C4-2B (cell line): ENCODE data around the gene KRTAP10-10.
"Not testable (repeated sequence)": the region's sequence is repeated elsewhere in the genome, so short reads cannot be mapped to it uniquely, and the experiment has no call there.

Experiments
- H3K27ac ChIP-seq: fragments of 450-650 bp; 2 replicates; pipeline ENCODE4 v1.5.1; 2017
- ZFX ChIP-seq: fragments of 450-650 bp; IDR thresholded peaks from 2 replicates; pipeline ENCODE4 v1.6.1; 2017
- TF ChIP-seq, protein P1 (sequence below): fragments of 450-650 bp; conservative IDR thresholded peaks from 2 replicates; pipeline ENCODE4 v1.5.1; 2017; ENCODE audit warnings: mild to moderate bottlenecking

KRTAP10-10 gene

DNA sequence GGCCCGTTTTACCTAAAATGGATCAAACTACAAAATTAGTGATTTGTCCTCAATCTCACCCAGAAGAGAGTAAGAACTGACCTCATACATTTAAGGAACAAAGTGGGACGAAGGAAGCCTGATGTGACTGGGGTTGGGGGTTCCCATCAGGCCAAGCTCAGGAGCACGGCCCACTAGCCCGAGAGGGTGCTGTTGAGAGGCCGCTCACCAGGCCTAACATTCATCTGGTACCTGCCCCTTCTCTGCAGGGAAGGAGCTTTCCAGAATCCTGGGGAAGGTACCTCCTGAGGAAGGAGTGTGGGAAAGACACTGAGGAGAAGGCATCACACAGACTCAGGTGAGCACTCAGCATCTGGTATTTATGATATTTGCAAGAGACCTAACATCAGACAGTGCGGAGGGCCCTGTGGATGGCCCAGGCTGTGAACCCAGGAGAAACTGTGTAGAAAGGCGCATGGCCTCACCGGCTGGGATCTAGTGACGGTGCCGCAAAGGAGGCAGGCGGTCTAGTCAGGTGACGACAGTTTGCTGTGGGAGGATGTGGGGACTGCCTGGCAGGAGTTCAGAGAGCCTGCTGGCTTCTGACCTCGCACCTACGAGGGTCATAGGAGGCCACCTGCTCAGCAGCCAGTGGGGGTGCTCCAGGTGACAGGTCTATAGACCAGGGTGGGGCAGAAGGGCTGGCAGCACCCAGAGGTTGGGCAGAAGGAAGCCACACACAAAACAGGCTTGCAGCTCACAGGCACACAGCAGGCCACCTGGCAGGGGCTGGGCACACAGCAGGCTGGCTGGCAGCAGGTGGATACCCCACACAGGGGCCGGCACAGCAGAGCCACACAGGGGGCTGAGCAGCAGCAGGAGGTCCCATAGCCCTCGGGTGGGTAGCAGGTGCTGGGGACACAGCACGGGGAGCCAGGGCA is 16.8 kb downstream of the KRTAP10-10 start:
- H3K27ac ChIP-seq: no peak overlapping the region
- TF ChIP-seq, protein P1, sequence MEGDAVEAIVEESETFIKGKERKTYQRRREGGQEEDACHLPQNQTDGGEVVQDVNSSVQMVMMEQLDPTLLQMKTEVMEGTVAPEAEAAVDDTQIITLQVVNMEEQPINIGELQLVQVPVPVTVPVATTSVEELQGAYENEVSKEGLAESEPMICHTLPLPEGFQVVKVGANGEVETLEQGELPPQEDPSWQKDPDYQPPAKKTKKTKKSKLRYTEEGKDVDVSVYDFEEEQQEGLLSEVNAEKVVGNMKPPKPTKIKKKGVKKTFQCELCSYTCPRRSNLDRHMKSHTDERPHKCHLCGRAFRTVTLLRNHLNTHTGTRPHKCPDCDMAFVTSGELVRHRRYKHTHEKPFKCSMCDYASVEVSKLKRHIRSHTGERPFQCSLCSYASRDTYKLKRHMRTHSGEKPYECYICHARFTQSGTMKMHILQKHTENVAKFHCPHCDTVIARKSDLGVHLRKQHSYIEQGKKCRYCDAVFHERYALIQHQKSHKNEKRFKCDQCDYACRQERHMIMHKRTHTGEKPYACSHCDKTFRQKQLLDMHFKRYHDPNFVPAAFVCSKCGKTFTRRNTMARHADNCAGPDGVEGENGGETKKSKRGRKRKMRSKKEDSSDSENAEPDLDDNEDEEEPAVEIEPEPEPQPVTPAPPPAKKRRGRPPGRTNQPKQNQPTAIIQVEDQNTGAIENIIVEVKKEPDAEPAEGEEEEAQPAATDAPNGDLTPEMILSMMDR: no peak
- TF ChIP-seq ZFX: no peak

DNA sequence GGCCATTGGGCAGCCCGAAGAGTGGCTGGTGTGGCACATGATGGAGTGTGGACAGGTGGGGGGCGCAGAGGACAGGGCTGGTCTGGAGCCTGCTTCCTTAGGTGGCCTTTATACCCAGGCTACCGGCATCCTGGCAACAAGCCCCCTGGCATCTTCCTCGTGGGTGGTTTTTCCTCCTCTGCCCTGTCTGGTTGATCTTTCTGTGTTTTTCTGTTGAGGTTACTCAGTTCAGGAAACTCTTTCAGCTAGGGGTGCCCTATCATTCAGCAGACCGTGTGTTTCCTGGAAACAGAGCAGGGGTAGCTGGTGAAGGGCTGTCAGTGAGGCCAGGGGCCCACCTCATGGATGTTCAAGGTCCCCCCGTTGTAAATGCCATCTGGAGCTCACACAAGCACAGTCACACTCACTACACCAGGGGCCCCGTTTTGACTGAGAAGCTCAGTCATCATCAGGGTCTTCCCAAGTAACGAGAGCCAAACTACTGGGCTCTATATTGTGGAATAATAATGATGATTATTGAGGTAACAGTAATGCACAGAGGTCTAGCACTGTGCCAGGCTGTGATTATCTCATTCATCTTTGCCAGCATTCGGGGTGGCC is 17.5 kb downstream of the KRTAP10-10 start, which contains the start of gene KRTAP12-4:
TSS of gene KRTAP12-4 (minus strand) at position 84 of the 600 bp plus-strand sequence. CDS start at position 39, 45 bp downstream.
- no peak within 1 kb of the TSS for H3K27ac ChIP-seq
- TF ChIP-seq, protein P1: no peak
- TF ChIP-seq ZFX: no peak

DNA sequence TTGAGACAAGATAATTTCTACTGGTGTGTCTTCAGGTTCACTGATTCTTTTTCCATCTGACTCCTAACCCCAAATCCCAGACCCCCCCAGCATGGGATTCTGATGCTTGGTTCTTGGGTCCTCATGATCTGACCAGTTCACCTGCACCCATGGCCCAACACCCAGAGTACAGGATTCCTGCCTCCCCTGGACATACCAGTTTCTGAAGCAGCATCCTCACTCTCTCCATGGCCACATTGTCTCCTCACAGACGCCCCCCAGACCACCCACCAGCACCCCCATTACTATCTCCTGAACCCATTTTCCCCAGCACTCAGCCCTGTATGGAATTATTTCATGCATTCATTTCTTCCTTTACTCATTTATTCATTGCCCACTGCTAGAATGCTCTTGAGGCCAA is 19.7 kb downstream of the KRTAP10-10 start:
- no peak overlapping the region for H3K27ac ChIP-seq
- TF ChIP-seq, protein P1: no peak
- no peak for TF ChIP-seq ZFX

DNA sequence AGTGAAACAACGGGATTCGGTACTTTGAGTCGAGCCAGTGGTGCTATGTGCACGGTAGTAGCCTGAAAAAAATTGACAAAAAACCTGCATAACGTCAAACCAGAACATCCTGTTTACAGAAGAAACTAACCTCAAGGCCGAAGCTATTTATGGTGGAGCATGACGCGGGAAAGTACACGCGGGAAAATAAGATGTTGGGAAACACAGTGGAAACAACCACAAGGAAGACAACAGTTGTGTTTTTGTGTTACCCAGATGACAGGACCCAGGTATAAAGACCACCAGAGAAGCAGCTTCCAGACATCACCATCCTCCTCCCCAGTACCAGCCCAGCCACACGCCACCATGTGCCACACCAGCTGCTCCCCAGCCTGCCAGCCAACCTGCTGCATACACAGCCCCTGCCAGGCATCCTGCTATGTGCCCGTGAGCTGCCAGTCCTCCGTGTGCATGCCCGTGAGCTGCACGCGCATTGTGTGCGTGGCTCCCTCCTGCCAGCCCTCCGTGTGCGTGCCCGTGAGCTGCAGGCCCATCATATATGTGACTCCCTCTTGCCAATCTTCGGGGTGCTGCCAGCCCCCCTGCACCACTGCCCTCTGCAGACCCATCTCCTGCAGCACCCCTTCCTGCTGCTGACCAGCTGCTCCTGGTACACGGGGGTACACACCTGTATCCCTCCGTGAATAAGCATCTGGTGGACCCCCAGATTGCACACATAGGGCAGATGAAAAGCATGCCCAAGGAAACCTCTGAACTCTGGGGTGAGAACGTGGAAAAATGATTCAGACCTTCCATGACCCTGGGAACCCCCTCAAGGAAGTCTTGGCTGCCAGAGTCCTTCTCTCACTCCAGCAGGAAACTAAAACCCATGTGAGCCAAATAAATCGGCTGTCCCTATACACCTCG is 20.7 kb downstream of the KRTAP10-10 start, which contains the start of gene KRTAP12-3:
TSS of gene KRTAP12-3 (plus strand) at position 298 of the 906 bp plus-strand sequence. CDS start at position 346, 48 bp downstream.
- H3K27ac ChIP-seq: no peak within 1 kb of the TSS
- no peak for TF ChIP-seq ZFX
- TF ChIP-seq, protein P1: no peak

DNA sequence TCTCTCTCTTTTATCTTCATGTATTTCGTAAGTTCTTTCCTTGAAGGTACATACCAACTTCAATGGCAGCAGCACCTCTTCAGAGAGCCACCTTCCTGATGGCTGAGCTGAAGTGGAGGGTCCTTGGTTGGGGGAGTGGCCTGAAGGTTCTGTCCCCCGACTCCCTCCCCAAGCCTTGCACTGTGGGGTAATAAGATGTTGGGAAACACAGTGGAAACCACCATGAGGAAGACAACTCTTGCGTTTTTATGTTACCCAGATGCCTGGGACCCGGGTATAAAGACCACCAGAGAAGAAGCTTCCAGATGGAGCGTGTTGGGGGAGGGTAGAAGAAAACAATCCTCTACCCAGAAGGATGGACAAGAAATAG is 21.4 kb downstream of the KRTAP10-10 start:
- H3K27ac ChIP-seq: no peak overlapping the region
- no peak for TF ChIP-seq ZFX
- TF ChIP-seq, protein P1: no peak

DNA sequence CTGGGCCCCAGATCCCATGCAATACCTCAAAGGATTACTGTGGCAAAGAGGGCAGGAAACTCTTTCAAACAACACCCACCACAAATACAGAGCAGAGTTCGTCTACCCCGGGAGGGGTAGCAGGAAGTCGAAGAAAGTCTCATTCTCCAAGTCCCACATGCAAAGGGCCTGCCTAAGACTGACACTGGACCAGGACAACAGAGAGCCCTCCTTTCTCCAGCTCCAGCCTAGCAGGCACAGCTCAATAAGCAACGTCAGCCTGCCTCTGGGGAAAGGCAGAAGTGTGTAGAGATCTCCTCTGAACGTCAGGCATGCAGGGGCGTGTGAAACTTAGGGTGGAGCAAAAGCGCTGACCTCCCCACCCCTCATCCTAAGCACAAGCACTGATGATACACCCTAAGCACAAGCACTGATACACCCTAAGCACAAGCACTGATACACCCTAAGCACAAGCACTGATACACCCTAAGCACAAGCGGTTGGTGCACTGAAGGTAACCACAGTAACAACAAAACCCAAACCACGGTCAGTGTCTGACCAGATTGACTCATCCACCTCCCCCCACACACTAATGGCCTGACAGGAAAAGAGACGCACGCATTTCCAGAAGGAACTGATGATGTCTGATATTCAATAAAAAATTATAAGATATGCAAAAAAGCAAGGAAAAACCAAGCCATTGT is 21.9 kb downstream of the KRTAP10-10 start:
- TF ChIP-seq, protein P1: no peak
- no peak for TF ChIP-seq ZFX
- no peak overlapping the region for H3K27ac ChIP-seq

DNA sequence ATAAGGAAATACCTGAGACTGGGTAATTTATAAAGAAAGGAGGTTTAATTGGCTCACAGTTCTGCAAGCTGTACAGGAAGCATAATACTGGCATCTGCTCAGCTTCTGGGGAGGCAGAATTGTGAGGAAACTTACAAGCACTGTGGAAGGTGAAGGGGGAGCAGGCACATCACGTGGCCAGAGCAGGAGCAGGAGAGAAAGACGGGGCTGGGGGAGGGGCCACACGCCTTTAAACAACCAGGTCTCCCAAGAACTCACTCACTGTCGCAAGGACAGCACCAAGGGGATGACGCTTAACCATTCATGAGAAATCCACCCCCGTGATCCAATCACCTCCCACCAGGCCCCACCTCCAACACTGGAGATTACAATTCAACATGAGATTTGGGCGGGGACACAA is 24.4 kb downstream of the KRTAP10-10 start:
- not testable (repeated sequence) for H3K27ac ChIP-seq
